ENCODE results near the gene TENM4.

The TENM4 gene

DNA sequence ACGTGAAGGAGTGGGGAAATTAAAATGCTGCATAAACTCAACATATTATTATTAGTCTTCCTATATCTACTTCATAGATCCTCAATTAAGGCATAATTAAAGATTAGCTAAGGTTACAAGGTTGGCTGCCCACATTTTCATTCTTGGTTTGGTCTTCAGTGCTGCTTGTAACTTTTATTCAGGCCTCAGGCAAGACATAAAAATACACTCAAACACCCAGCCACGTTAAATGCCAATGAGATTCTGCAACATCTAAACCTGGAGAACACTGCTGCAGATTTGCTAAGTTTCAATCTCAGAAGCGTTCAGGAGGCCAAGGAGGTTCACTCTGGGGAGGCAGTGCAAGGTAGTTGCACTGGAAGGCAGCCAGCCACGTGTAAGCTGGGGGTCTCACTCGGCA is 507.5 kb downstream of the TENM4 start:
- DNase-seq (ENCODE audit: low read depth), result no peak

DNA sequence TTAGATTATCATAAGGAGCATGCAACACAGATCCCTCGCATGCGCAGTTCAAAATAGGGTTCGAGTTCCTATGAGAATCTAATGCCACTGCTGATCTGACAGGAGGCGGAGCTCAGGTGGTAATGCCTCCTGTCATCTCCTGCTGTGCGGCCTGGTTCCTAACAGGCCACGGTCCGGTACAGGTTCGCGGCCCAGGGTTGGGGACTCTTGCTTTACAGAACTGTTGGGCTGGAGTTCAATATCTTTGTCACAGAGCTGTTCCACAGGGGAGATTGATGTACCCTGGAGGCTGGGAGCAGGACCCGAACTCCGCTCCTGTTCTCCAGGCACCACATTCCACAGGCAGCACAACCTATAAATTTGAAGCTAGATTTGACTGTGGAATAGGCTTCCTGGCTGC is 508.1 kb downstream of the TENM4 start:
- no peak for DNase-seq (ENCODE audit: low read depth)

DNA sequence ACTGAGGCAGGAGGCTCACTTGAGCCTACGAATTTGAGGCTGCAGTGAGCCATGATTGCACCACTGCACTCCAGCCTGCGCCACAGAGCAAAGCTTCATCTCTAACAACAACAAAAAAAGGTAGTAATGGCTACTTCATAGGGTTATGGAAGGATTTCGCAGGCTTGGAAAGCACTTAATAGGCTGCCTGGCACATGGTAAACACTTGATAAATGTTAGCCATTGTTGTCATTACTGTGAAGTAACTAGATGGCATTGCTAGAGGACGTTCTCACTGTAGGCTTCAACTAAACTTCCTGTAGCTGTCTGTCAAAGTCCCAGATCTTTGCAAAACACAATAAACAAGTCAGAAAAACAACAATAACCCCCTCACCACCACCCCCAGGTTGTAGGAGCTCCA is 508.9 kb downstream of the TENM4 start:
- DNase-seq (ENCODE audit: low read depth), result no peak

- DNase-seq (ENCODE audit: low read depth), result no peak
These were observed 509.9 kb downstream of the TENM4 start for GRCh38 chr11:78930810-78931523.

DNA sequence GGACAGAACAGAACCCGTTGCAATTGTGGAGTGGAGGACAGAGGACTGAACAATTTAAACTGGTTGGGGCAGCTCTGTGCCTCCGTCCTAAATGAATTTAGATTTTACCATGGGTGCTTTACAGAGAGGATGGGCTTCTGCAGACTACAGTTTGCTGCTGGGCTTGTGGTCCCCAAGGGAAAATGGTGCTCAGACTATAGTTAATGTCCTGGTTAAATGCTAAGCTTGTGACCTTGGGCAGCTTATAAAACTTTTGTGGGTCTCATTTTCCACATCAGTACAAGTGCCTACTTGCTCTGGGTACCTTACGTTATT is 511.0 kb downstream of the TENM4 start:
- no peak for DNase-seq (ENCODE audit: low read depth)

DNA sequence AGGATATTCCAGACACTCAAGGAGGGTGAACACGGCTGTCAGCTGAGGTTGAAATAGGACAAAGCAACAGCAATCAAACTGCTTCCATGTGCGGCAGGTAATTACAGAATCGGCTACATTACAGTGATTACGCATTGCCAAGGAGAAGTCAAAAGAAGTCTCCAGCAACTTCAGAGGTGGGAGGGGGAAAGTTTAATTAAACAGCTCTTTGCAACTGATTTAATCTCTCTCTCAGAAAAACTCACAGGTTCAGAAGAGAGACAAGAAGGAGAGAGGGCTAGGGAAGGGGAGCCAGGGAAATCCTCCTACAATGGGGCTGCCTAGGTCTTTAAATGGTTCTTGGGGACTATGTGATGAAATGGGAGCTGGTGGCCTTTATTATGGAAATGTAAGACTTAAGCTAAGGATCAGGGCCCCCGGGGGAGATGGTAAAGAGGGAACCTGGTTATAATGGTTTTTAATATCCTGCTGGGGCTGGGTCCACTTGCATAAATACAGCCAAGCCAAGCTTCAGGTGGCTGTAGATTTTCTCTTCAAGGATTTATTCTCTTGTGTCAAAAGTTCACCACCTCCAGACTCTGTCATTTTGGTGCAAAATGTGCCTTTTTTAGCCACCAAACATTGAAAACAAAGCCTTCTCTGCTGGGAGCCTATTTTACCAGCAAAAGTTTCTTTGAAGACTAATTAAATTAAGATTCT is 511.5 kb downstream of the TENM4 start:
- DNase-seq (ENCODE audit: low read depth), result no peak

DNA sequence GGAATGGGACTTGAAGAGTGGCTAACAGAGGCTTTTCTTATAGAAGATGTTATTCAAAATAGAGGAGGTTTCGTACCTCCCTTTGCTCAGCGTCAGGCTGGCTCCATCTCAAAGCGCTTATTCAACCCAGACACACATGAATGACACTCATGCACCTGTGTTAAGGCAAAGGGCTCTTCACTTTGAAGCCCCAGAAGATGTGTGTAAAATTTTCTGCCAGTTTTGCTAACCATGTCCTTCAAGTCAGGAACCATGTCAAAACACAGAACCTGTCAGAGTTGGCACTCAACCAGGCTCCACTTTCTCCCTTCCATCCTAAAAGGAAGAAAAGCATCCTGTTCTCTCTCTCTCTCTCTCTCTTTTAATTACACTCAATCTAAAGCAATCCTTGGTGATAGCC is 513.3 kb downstream of the TENM4 start:
- no peak for DNase-seq (ENCODE audit: low read depth)

DNA sequence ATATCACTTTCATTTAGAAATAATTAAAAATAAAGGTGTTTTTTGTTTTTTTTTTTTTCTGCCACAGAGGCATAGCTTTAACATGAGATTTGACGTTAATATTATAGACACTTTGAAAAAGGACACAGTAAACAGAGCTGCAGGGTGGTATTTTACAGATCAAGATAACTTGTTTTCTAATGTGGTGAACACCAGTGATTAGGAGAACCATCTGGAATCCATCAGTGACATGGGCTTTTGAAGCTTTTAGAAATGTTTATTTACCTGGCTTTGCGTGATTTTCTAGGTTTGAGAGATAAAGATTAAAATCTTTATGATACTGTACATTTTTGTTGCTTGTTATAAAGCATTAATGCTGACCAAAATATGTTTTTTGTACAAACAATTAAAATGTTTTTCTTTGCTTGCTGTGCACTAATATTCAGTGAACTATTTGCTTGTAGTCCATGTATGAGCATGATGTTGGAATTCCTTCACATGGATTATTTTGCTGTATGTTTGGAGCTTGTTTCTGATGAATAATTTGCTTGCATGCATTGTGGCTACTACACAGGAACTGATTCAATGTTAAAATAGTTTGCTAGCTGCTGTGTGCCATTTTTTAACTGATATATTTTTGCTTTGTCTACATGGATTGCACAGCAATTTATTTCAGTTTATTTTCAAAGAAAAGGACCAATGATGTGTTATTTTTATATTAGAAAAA is 514.0 kb downstream of the TENM4 start:
- no peak for DNase-seq (ENCODE audit: low read depth)

DNA sequence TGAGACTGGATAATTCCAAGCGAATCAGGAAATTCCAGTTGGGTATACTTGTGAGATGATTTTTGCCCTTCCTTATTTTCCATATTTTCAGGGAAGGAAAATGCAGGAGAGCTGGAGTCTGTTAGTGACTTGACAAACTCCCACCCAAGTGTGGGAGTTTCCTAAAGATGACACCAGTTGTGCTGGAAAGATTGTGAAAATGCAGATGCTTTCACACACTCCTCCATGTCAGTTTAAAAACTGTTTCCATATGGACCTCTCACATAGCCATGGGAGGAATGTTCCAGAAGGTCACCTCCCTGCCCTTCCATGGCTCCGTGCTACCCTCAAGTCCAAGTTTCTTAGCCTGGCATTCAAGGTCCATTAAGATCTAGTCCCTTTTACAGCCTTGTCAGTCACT is 515.4 kb downstream of the TENM4 start:
- DNase-seq (ENCODE audit: low read depth), result no peak

- DNase-seq (ENCODE audit: low read depth), result no peak
These were observed 517.8 kb downstream of the TENM4 start for GRCh38 chr11:78922859-78923625.

DNA sequence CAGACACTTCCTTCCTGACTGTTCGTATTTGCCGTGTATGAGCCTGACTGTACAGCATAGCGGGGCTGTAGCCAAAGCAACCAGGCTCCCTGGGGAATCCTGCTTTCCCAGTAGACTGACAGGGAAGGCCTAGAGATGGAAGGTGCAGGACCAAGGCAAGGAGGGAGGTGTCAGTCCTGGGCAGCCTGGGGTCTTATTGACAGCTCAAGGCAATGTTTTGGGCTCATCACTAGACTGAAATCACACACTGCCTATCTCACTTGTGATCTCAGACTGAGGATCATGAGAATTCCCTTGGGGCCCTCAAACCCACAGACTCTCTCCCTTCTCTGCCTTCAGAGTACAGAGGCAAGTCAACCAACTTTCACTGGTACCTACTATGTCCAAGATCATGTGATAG is 519.3 kb downstream of the TENM4 start:
- no peak for DNase-seq (ENCODE audit: low read depth)

DNA sequence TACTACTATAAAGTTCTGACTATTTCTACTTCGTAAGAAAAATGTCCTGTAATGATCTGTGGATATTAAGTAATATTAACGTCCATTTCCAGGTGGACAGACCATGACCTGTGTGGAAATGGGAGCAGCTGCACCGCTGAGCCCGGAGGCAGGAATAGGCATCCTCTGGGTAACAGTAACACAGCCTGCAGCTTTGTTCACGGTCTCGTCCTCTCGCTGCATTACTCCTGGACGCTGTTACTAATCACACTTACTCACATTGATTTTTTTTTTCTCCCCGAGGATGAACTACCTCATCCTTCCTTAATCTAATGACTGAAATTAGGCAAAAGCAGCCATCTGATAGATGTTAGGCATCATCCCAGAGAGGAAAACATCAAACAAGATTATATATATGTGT is 520.5 kb downstream of the TENM4 start:
- no peak for DNase-seq (ENCODE audit: low read depth)

DNA sequence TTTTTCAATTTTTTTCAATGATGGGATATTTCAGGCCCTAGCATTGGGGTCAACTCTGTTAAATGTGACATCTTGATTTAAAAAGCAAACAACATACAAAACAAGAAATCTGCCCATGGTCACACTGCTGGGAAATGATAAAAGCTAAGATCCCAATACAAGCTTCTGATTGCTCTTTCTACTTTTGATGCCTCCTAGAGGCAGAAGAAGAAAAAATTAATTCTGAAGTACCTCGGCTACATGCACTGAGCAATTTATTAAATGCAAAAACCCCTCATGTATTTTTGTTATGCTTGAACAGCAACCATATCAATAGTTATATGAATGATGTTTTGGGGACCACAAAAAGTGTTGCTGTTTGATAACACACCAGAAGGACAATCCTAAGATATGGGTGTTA is 524.1 kb downstream of the TENM4 start:
- no peak for DNase-seq (ENCODE audit: low read depth)

DNA sequence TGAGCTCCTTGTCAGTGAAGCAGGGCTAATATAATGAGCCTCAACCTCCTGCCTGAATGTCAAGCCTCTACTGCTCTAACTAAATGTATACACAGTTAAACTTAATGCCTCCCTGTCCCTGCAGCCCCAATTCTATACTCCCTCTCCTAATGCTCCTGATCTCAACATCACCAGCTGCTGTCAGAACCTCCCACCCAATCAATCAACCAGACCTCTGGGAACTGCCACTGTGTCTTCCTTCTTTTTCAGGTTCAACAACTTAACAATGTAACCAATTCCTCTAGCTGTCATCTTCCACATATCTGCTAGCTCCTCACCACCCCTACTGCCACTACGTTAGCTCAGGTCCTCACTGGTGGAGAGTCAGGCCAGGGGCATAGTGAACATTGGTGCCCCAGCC is 526.3 kb downstream of the TENM4 start:
- no peak for DNase-seq (ENCODE audit: low read depth)

DNA sequence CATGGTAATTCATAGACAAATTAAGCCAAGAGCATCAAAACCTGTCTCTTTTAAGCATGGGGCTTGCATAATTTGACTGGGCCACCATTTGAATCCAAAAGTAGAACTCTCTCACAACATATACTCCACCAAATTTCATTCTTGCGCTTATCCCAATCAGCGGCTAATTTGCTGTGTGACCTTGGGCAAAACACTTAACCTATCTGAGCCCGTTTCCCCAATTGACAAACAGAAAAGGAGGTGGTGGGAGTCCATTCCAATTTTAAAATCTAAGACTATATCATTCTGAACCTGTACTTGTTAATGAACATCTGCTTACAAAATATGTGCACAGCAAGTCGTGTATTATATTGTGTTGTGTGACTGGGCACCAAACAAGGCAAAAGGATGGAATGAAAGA is 528.1 kb downstream of the TENM4 start:
- no peak for DNase-seq (ENCODE audit: low read depth)

DNA sequence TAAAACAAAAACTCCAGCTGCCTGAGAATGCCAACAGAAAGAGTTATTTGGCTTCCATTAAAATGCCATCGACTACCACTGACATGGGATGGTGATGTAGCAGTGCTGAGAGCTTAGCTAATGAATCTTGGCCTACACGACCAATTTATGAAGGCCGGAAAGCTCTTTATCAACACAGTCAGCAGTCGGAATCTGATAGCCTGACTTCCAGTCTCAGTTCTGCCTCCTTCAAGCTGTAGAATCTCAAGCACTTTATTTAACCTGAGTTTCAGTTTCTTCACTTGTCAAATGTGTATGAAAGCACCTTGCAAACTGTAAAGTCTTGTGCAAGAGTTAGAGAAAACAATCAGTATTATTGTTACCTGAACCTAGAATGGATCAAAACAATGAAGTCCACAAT is 530.5 kb downstream of the TENM4 start:
- no peak for DNase-seq (ENCODE audit: low read depth)

- no peak for DNase-seq (ENCODE audit: low read depth)
These were observed 531.4 kb downstream of the TENM4 start for GRCh38 chr11:78909386-78909785.

DNA sequence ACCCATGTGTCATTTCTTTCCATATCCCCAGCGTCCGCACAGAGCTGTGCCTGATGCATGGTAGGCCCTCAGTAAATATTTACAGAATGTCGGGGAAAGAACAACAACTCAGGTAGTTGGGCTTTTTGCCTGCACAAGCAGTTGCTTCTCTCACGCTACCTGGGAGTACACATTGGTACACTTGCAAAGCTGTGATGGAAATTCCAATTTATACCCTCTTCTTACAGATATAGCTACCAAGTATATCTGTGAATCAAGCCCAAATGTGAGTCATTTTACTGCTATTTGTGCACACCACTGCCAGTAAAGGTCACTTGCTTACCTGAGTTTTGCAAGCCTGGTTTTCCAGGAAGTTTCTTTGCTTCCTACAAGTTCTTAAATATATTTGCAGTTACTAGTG is 533.2 kb downstream of the TENM4 start:
- no peak for DNase-seq (ENCODE audit: low read depth)

GRCh38 chr11:78906566-78906965 is 534.3 kb downstream of the TENM4 start:
- no peak for DNase-seq (ENCODE audit: low read depth)

- no peak for DNase-seq (ENCODE audit: low read depth)
These were observed 535.1 kb downstream of the TENM4 start for GRCh38 chr11:78905756-78906155.

DNA sequence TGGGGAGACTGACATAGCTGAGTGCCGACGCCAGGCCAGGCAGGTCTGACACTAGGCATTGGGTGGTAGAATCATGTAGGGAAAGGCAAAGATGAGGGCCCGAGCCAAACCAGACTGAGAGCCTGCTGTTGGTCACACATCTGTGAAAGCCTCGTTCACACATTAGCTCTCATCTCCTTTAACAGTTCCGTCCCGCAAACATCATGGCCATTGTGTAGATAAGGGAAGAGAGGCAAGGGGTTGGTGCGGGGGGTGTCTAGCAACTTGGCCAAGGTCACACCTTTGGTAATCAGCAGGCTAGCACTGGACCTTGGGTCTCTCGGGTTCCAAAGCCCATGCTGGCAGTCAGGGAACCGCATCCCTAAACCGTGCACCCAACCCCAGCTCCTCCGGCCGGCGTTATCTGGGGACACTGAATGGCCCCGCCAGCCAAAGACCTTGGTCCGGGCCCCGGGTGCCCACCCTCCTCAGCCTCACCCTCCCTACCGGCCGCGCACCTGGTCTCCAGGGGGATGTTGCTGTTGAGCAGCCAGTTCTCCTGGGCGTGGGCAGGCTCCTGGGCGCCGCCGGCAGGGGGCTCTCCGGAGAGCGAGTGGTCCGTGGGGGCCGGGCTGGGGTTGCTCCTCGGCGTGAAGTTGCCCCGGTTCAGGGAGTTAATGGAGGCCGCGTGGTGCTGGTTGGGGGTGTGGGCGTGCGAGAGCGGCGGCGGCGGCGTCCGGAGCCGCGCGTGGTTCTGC is 537.9 kb downstream of the TENM4 start:
- no peak for DNase-seq (ENCODE audit: low read depth)

GRCh38 chr11:78901831-78902230 is 539.0 kb downstream of the TENM4 start:
- no peak for DNase-seq (ENCODE audit: low read depth)
